Tibial nerve (tissue), 4 donors: Measurements from ENCODE around the gene ZFR. TPM values are rescaled to one million over a fixed set of nuclear protein-coding genes. Genes with fewer than 3 reads are reported as not detected.

Experiments
- DNase-seq, 2 donors: peaks; one replicate each; pipeline ENCODE4 v3.0.0-alpha.2; 2019; ENCODE audit warnings: low spot score in 2 of 2
- H3K27ac ChIP-seq, 4 donors: fragments of 200-600 bp; sonication (generic) in 3 of 4; one replicate each; pipeline ENCODE4 v1.5.1; 2017 to 2019; ENCODE audit warnings: mild to moderate bottlenecking in 1 of 4
- H3K27me3 ChIP-seq, 2 donors: fragments of 200-600 bp; sonication (generic) in 1 of 2; one replicate each; pipeline versions ENCODE4 v1.5.1 to v1.6.0; 2017 to 2019
- H3K36me3 ChIP-seq, 3 donors: fragments of 200-600 bp; sonication (generic); one replicate each; pipeline ENCODE4 v1.5.1; 2018 to 2019
- H3K4me1 ChIP-seq, 4 donors: fragments of 200-600 bp; sonication (generic) in 3 of 4; one replicate each; pipeline ENCODE4 v1.5.1; 2017 to 2019
- H3K4me3 ChIP-seq, 4 donors: fragments of 200-600 bp; sonication (generic) in 3 of 4; one replicate each; pipeline ENCODE4 v1.5.1; 2017 to 2019; ENCODE audit warnings: mild to moderate bottlenecking in 1 of 4, moderate library complexity in 1 of 4
- H3K9me3 ChIP-seq, 4 donors: fragments of 200-600 bp; sonication (generic) in 3 of 4; one replicate each; pipeline ENCODE4 v1.5.1; 2017 to 2019
- CTCF ChIP-seq, 5 experiments: fragments of 200-600 bp in 3 of 5; fragments of 450-650 bp in 2 of 5; sonication (generic) in 3 of 5; IDR thresholded peaks; one replicate each; pipeline ENCODE4 v1.5.1; 2016 to 2019; ENCODE audit warnings: antibody characterized with exemption in 5 of 5, mild to moderate bottlenecking in 3 of 5, moderate library complexity in 2 of 5
- EP300 ChIP-seq, 2 donors: sonication (generic); formaldehyde crosslinking; IDR thresholded peaks; one replicate each; pipeline ENCODE4 v1.6.1; 2017; ENCODE audit warnings: antibody characterized with exemption in 2 of 2, mild to moderate bottlenecking in 1 of 2
- POLR2A ChIP-seq, 2 donors: fragments of 450-650 bp; IDR thresholded peaks; one replicate each; pipeline ENCODE4 v1.6.1; 2017; ENCODE audit warnings: antibody characterized with exemption in 2 of 2, mild to moderate bottlenecking in 2 of 2, moderate library complexity in 2 of 2
- WGBS, 2 donors: methylation state at CpG; one replicate each; pipeline ENCODE4 v1.1.5; 2018; 5-methylcytosine and 5-hydroxymethylcytosine counted together
- total RNA-seq, 4 donors: library from RNA; depleted of rRNA; stranded (reverse); fragments of >200 nt; gene quantifications; one replicate each; pipeline ENCODE4 v1.1.0, GENCODE V29; 2016

Gene ZFR
- total RNA-seq, 4 donors from 2014 or later = 63.9 to 83.5 (median 73.8) TPM

- no peaks in the 10 kb centered on the region for H3K9me3 ChIP-seq
- H3K4me3 ChIP-seq = no peak overlapping the region
- 29 to 41% methylated on average over 1 of the region's 1 CpG for WGBS, 2 donors
- no peak overlapping the region for H3K27ac ChIP-seq
- H3K36me3 ChIP-seq = peaks cover 0 to 35% (median 10%) of the 10 kb centered on the region in 3 donors
- DNase-seq = no peak
- H3K27me3 ChIP-seq = no peaks in the 10 kb centered on the region
- H3K4me1 ChIP-seq = peaks cover 0 to 37% (median 4%) of the 10 kb centered on the region in 4 donors
- no peak for TF ChIP-seq POLR2A (IDR thresholded peaks at IDR 0.05)
These were observed 24.0 kb downstream of the ZFR start for GRCh38 chr5:32420506-32420905.

DNA sequence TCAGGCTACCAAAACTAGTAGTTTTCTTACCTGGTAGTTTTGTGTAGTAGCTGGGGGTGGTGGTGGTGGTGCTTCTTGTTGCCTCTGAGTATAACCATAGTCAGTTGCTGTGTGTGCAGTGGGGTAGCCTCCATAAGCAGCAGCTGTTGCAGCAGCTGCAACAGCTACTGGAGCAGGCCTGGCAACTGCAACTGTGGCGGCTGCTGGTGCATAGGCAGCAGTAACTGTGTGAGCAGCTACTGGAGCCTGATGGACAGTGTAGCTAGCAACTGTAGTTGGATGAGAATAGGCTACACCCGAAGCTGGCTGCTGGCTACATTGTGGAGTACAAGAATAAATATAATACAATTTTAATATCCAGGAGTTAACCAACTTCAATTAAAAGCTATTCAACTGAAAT lies 24.7 kb downstream of the ZFR start:
- Histone ChIP-seq H3K27me3 (no peaks in the 10 kb centered on the region), H3K27ac (no peak overlapping the region), H3K9me3 (no peaks in the 10 kb centered on the region), H3K4me3 (no peak overlapping the region), H3K4me1 (peaks cover 0 to 40% (median 4%) of the 10 kb centered on the region in 4 donors), H3K36me3 (peaks cover 0 to 40% (median 10%) of the 10 kb centered on the region in 3 donors)
- no peak for DNase-seq
- TF ChIP-seq CTCF (IDR thresholded peaks at IDR 0.05) (no peak), POLR2A (IDR thresholded peaks at IDR 0.05) (no peak), EP300 (IDR thresholded peaks at IDR 0.05) (no peak)
- WGBS, 2 donors = 26 to 53% methylated on average over 2 of the region's 2 CpGs

DNA sequence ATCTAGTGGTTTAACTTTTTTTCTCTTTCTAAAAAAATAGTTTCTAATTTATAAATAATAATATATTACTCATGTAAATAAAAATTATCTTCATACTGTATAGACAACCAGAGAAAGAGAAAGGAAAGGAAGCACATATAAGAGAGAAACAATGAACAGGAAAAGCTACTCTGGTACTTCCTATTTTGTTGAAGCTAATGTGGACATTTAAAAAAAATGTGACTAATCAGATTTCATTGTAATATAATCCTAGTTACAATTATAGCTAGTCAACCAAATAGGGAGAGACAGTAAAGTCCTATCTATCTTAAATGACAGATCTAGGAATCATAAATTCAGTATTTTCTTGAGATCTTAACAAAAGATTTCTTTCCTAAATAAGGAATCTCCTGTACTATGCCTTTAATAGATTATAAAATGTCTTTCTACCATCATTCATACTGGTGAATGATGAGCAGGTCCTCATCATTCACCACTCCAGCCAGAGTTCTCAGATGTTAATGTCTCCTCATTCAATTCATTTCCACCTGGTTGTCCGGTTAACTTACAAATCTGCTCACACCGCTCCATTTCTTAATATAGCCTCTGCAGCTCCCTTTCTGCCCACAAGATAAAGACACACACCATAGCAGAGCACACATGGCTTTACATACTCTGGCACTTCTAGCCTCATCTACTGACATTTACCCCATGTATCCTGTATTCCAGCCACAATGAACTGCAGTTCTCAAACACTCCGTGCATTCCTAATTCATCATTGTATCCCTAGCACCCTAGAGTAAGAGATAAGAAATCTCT lies 30.9 kb downstream of the ZFR start:
- H3K27me3 ChIP-seq = no peaks in the 10 kb centered on the region
- 81% methylated on average over 3 of the region's 3 CpGs for WGBS, 2 donors
- H3K36me3 ChIP-seq = peaks cover 0 to 87% (median 3%) of the 10 kb centered on the region in 3 donors
- H3K4me1 ChIP-seq = peaks cover 0 to 23% (median 0%) of the 10 kb centered on the region in 4 donors
- H3K9me3 ChIP-seq = no peaks in the 10 kb centered on the region
- no peak overlapping the region for H3K27ac ChIP-seq
- no peak overlapping the region for H3K4me3 ChIP-seq
- no peak for TF ChIP-seq POLR2A (IDR thresholded peaks at IDR 0.05)
- no peak for TF ChIP-seq EP300 (IDR thresholded peaks at IDR 0.05)
- no peak for TF ChIP-seq CTCF (IDR thresholded peaks at IDR 0.05)
- no peak for DNase-seq

GRCh38 chr5:32410630-32411029 lies 33.9 kb downstream of the ZFR start:
- no peaks in the 10 kb centered on the region for H3K27me3 ChIP-seq
- no peak overlapping the region for H3K27ac ChIP-seq
- TF ChIP-seq EP300 (IDR thresholded peaks at IDR 0.05) (no peak), POLR2A (IDR thresholded peaks at IDR 0.05) (no peak), CTCF (IDR thresholded peaks at IDR 0.05) (no peak)
- H3K4me3 ChIP-seq = no peak overlapping the region
- no peaks in the 10 kb centered on the region for H3K9me3 ChIP-seq
- DNase-seq = no peak
- H3K36me3 ChIP-seq = peaks cover 0 to 84% (median 3%) of the 10 kb centered on the region in 3 donors
- H3K4me1 ChIP-seq = peaks cover 0 to 23% (median 0%) of the 10 kb centered on the region in 4 donors

GRCh38 chr5:32406650-32407049 lies 37.9 kb downstream of the ZFR start:
- Histone ChIP-seq H3K27me3 (no peaks in the 10 kb centered on the region), H3K4me1 (peaks cover 0 to 4% (median 0%) of the 10 kb centered on the region in 4 donors), H3K36me3 (peaks cover 3 to 84% (median 6%) of the 10 kb centered on the region in 3 donors), H3K9me3 (no peaks in the 10 kb centered on the region), H3K27ac (no peak overlapping the region), H3K4me3 (no peak overlapping the region)
- no peak for DNase-seq
- WGBS, 2 donors = 80 to 82% methylated on average over 2 of the region's 2 CpGs
- TF ChIP-seq CTCF (IDR thresholded peaks at IDR 0.05) (no peak), POLR2A (IDR thresholded peaks at IDR 0.05) (no peak), EP300 (IDR thresholded peaks at IDR 0.05) (no peak)
